Suprapubic skin (tissue), 4 donors: ENCODE data around the gene TNNC1.

Experiments used
- EP300 ChIP-seq: sonication (generic); formaldehyde crosslinking; IDR thresholded peaks from one replicate; pipeline ENCODE4 v1.6.1; 2017; ENCODE audit warnings: antibody characterized with exemption
- POLR2A ChIP-seq, 2 donors: fragments of 450-650 bp; IDR thresholded peaks; one replicate each; pipeline ENCODE4 v1.6.1; 2017; ENCODE audit warnings: antibody characterized with exemption in 2 of 2, mild to moderate bottlenecking in 2 of 2, moderate library complexity in 2 of 2
- POLR2AphosphoS5 ChIP-seq, 3 donors: sonication (generic); formaldehyde crosslinking; IDR thresholded peaks; one replicate each; pipeline ENCODE4 v1.6.1; 2017; ENCODE audit warnings: antibody characterized with exemption in 3 of 3
- TF ChIP-seq, protein P1 (sequence below), 2 donors: fragments of 200-600 bp in 1 of 2; fragments of 450-650 bp in 1 of 2; sonication (generic) in 1 of 2; IDR thresholded peaks; one replicate each; pipeline ENCODE4 v1.5.1; 2016 to 2019; ENCODE audit warnings: antibody characterized with exemption in 2 of 2, mild to moderate bottlenecking in 1 of 2, moderate library complexity in 1 of 2

DNA sequence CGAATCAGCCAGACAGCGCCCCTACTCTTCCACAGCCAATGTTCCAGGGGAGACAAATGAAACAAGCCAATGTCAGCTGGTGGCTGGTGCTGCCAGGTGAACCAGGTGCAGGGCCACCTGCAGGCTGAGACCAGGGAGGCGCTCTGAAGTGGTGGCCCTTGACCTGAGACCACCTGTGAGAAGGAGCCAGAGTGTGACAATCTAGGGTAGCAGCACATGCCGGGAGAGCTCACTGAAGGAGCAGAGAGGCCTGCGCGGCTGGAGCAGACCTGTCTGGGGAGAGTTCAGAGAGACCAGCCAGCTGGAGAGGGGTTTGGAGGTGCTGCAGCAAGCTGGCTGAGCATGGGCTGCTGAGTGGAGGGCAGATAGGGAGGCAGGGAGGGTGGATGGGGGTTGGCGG lies 40.6 kb upstream of the TNNC1 start:
- no peak for TF ChIP-seq POLR2AphosphoS5 (IDR thresholded peaks at IDR 0.05)
- TF ChIP-seq, protein P1, sequence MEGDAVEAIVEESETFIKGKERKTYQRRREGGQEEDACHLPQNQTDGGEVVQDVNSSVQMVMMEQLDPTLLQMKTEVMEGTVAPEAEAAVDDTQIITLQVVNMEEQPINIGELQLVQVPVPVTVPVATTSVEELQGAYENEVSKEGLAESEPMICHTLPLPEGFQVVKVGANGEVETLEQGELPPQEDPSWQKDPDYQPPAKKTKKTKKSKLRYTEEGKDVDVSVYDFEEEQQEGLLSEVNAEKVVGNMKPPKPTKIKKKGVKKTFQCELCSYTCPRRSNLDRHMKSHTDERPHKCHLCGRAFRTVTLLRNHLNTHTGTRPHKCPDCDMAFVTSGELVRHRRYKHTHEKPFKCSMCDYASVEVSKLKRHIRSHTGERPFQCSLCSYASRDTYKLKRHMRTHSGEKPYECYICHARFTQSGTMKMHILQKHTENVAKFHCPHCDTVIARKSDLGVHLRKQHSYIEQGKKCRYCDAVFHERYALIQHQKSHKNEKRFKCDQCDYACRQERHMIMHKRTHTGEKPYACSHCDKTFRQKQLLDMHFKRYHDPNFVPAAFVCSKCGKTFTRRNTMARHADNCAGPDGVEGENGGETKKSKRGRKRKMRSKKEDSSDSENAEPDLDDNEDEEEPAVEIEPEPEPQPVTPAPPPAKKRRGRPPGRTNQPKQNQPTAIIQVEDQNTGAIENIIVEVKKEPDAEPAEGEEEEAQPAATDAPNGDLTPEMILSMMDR (IDR thresholded peaks at IDR 0.05), result no peak
- no peak for TF ChIP-seq POLR2A (IDR thresholded peaks at IDR 0.05)
- TF ChIP-seq EP300, result no peak
